Hepatocyte (in vitro differentiated cells): ENCODE measurements around the gene SIGLEC12. TPM values are rescaled to one million over a fixed set of nuclear protein-coding genes. Genes with fewer than 3 reads are reported as not detected.

Experiments used
- DNase-seq: peaks from one replicate; pipeline ENCODE4 v3.0.0-alpha.2; 2016; ENCODE audit warnings: low spot score
- H2AFZ ChIP-seq: fragments of 200-600 bp; sonication (generic); 2 replicates; pipeline ENCODE4 v1.6.0; 2016; ENCODE audit warnings: antibody characterized with exemption, mild to moderate bottlenecking
- H3K27ac ChIP-seq: fragments of 200-600 bp; sonication (generic); 2 replicates; pipeline ENCODE4 v1.5.1; 2016; ENCODE audit warnings: mild to moderate bottlenecking
- H3K27me3 ChIP-seq: fragments of 200-600 bp; sonication (generic); 2 replicates; pipeline ENCODE4 v1.6.1; 2016
- H3K36me3 ChIP-seq: fragments of 200-600 bp; sonication (generic); replicated peaks from 2 replicates; pipeline ENCODE4 v1.5.1; 2016; ENCODE audit warnings: low read depth; ENCODE audit not compliant: insufficient read depth
- H3K4me1 ChIP-seq: fragments of 200-600 bp; sonication (generic); 2 replicates; pipeline ENCODE4 v1.5.1; 2016; ENCODE audit warnings: mild to moderate bottlenecking, moderate library complexity; ENCODE audit not compliant: insufficient read depth
- H3K4me2 ChIP-seq: fragments of 200-600 bp; sonication (generic); 2 replicates; pipeline ENCODE4 v1.6.0; 2016
- H3K4me3 ChIP-seq: fragments of 200-600 bp; sonication (generic); 2 replicates; pipeline ENCODE4 v1.5.1; 2016; ENCODE audit warnings: mild to moderate bottlenecking
- H3K79me2 ChIP-seq: fragments of 200-600 bp; sonication (generic); 2 replicates; pipeline ENCODE4 v1.6.0; 2017; ENCODE audit warnings: mild to moderate bottlenecking
- H3K9me2 ChIP-seq: fragments of 200-600 bp; sonication (generic); replicated peaks from 2 replicates; pipeline ENCODE4 v1.6.0; 2017; ENCODE audit warnings: mild to moderate bottlenecking; ENCODE audit not compliant: insufficient read depth
- H3K9me3 ChIP-seq: fragments of 200-600 bp; sonication (generic); 2 replicates; pipeline ENCODE4 v1.5.1; 2016; ENCODE audit warnings: low read depth, mild to moderate bottlenecking
- H4K20me1 ChIP-seq: fragments of 200-600 bp; sonication (generic); 2 replicates; pipeline ENCODE4 v1.6.0; 2016; ENCODE audit warnings: mild to moderate bottlenecking; ENCODE audit not compliant: insufficient read depth, poor library complexity, severe bottlenecking
- CTCF ChIP-seq: fragments of 200-600 bp; sonication (generic); IDR thresholded peaks from 2 replicates; pipeline ENCODE4 v1.5.1; 2016; ENCODE audit warnings: antibody characterized with exemption, mild to moderate bottlenecking; ENCODE audit not compliant: poor library complexity
- EZH2 ChIP-seq: fragments of 200-600 bp; sonication (generic); IDR thresholded peaks from 2 replicates; pipeline ENCODE4 v1.6.1; 2016; ENCODE audit warnings: antibody characterized with exemption, mild to moderate bottlenecking, borderline replicate concordance
- EZH2phosphoT487 ChIP-seq: fragments of 200-600 bp; sonication (generic); IDR thresholded peaks from one replicate; pipeline ENCODE4 v1.6.1; 2018; ENCODE audit warnings: antibody characterized with exemption, mild to moderate bottlenecking, low read depth, moderate library complexity; ENCODE audit not compliant: unreplicated experiment, severe bottlenecking
- WGBS: methylation state at CpG from one replicate; pipeline ENCODE4 v1.1.6; 2016; ENCODE audit warnings: low lambda C conversion rate; ENCODE audit errors: missing lambda C conversion rate; 5-methylcytosine and 5-hydroxymethylcytosine counted together
- polyA plus RNA-seq: library from polyadenylated mRNA; unstranded; fragments of >200 nt; fragmentation: Nextera tagmentation; extraction: Ambion mirVana; gene quantifications from 2 replicates; pipeline ENCODE4 v1.2.1, GENCODE V29; 2016
- total RNA-seq: library from RNA; depleted of rRNA; stranded (reverse); fragments of >200 nt; gene quantifications from 2 replicates; pipeline ENCODE4 v1.2.3, GENCODE V29; 2014

The SIGLEC12 gene
- total and polyA plus RNA-seq, 2 experiments from 2014 or later = 0.29 TPM; not detected in 1

- TF ChIP-seq EZH2phosphoT487 (no peak), CTCF (no peak)
- no peaks in the 10 kb centered on the region for H3K79me2 ChIP-seq
- 66% methylated on average over 4 of the region's 4 CpGs for WGBS
- H2AFZ ChIP-seq = no peak overlapping the region
- no peak overlapping the region for H3K4me3 ChIP-seq
- no peaks in the 10 kb centered on the region for H3K27me3 ChIP-seq
- no peaks in the 10 kb centered on the region for H4K20me1 ChIP-seq
- no peaks in the 10 kb centered on the region for H3K4me1 ChIP-seq
- H3K9me2 ChIP-seq = no peaks in the 10 kb centered on the region
- H3K9me3 ChIP-seq = no peaks in the 10 kb centered on the region
- no peak for DNase-seq
- no peak overlapping the region for H3K27ac ChIP-seq
- H3K4me2 ChIP-seq = no peak overlapping the region
- H3K36me3 ChIP-seq = no peaks in the 10 kb centered on the region
These were observed 24.1 kb upstream of the SIGLEC12 start for GRCh38 chr19:51525651-51526050.

GRCh38 chr19:51524666-51525264 is 23.2 kb upstream of the SIGLEC12 start:
- Histone ChIP-seq H3K9me3 (no peaks in the 10 kb centered on the region), H3K4me3 (no peak overlapping the region), H3K9me2 (no peaks in the 10 kb centered on the region), H3K4me1 (no peaks in the 10 kb centered on the region), H3K36me3 (no peaks in the 10 kb centered on the region), H3K79me2 (no peaks in the 10 kb centered on the region), H3K27me3 (no peaks in the 10 kb centered on the region), H3K27ac (no peak overlapping the region), H3K4me2 (no peak overlapping the region), H2AFZ (no peak overlapping the region), H4K20me1 (no peaks in the 10 kb centered on the region)
- WGBS = 65% methylated on average over 8 of the region's 8 CpGs
- no peak for DNase-seq
- TF ChIP-seq EZH2 (no peak), CTCF (no peak), EZH2phosphoT487 (no peak)

- H3K79me2 ChIP-seq = no peaks in the 10 kb centered on the region
- H3K27ac ChIP-seq = no peak overlapping the region
- H4K20me1 ChIP-seq = no peaks in the 10 kb centered on the region
- no peaks in the 10 kb centered on the region for H3K9me2 ChIP-seq
- no peaks in the 10 kb centered on the region for H3K36me3 ChIP-seq
- no peak overlapping the region for H2AFZ ChIP-seq
- TF ChIP-seq CTCF (no peak), EZH2 (no peak), EZH2phosphoT487 (no peak)
- no peaks in the 10 kb centered on the region for H3K4me1 ChIP-seq
- H3K27me3 ChIP-seq = no peaks in the 10 kb centered on the region
- no peaks in the 10 kb centered on the region for H3K9me3 ChIP-seq
- no peak overlapping the region for H3K4me3 ChIP-seq
- WGBS = 54% methylated on average over 2 of the region's 2 CpGs
- no peak for DNase-seq
- H3K4me2 ChIP-seq = no peak overlapping the region
These were observed 20.2 kb upstream of the SIGLEC12 start for GRCh38 chr19:51521781-51522180.

- Histone ChIP-seq H3K9me3 (no peaks in the 10 kb centered on the region), H2AFZ (no peak overlapping the region), H3K79me2 (no peaks in the 10 kb centered on the region), H3K27ac (no peak overlapping the region), H3K9me2 (no peaks in the 10 kb centered on the region), H3K27me3 (no peaks in the 10 kb centered on the region), H3K4me1 (no peaks in the 10 kb centered on the region), H4K20me1 (no peaks in the 10 kb centered on the region), H3K36me3 (no peaks in the 10 kb centered on the region), H3K4me3 (no peak overlapping the region), H3K4me2 (no peak overlapping the region)
- TF ChIP-seq EZH2phosphoT487 (no peak), CTCF (no peak), EZH2 (no peak)
- WGBS = 85% methylated on average over 2 of the region's 2 CpGs
- DNase-seq = no peak
These were observed 19.8 kb upstream of the SIGLEC12 start for GRCh38 chr19:51521357-51521756.
